Measurements from ENCODE around the gene SIM1.

The SIM1 gene

GRCh38 chr6:100451577-100451976 is 13.1 kb downstream of the SIM1 start:
- H3K4me1 ChIP-seq (ENCODE audit: insufficient read depth, low read length, severe bottlenecking) = no peaks in the 10 kb centered on the region
- H3K36me3 ChIP-seq (ENCODE audit: insufficient read depth, low read length) = no peaks in the 10 kb centered on the region
- H3F3A ChIP-seq (ENCODE audit: insufficient read depth, low read length) = no peaks in the 10 kb centered on the region
- no peaks in the 10 kb centered on the region for H3K79me2 ChIP-seq (ENCODE audit: insufficient read depth, low read length)
- H3K9me2 ChIP-seq (ENCODE audit: low read depth, low read length) = no peaks in the 10 kb centered on the region
- no peaks in the 10 kb centered on the region for H3K27me3 ChIP-seq (ENCODE audit: insufficient read depth, low read length)
- no peak overlapping the region for H3K4me2 ChIP-seq (ENCODE audit: low read length)
- no peak overlapping the region for H2AFZ ChIP-seq (ENCODE audit: low read length)
- no peak overlapping the region for H3K9ac ChIP-seq (ENCODE audit: low read length)
- H3K4me3 ChIP-seq (ENCODE audit: low read depth, low read length, poor library complexity, severe bottlenecking) = no peak overlapping the region
- peaks cover 2% of the 10 kb centered on the region; the same call in 1 of the 2 replicates for H3K9me3 ChIP-seq (ENCODE audit: low read length)
- H4K20me1 ChIP-seq (ENCODE audit: insufficient read depth, low read length) = no peaks in the 10 kb centered on the region
- no peak for TF ChIP-seq CTCF (IDR thresholded peaks at IDR 0.05; ENCODE audit: low read length)
- TF ChIP-seq EZH2 (IDR thresholded peaks at IDR 0.05; ENCODE audit: borderline replicate concordance, low read length) = no peak
- H3K27ac ChIP-seq (ENCODE audit: low read depth, low read length, poor library complexity, severe bottlenecking) = no peak overlapping the region

DNA sequence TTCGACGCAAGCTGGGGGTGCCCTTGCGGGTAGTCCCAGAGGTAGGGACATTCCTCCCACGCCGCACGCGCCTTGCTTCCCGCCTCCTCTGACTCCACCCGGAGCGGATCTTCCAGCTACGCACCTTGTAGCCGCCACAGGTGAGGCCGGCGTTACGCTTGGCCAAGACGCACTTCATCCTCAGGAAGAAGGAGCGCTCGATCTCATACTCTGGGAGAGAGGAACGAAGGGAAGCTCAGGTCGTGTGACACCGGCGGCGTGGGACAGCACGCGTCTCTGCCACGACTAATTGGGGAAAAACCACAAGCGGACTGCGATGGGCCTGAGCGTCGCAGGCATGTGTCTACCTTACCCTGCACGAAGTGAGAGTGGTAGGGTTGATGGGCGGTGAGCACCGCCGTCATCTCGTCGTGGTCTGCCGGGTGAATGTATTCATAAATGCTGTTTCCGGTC is 15.5 kb downstream of the SIM1 start:
- H4K20me1 ChIP-seq (ENCODE audit: insufficient read depth, low read length) = no peaks in the 10 kb centered on the region
- no peak overlapping the region for H3K9ac ChIP-seq (ENCODE audit: low read length)
- H3K27ac ChIP-seq (ENCODE audit: low read depth, low read length, poor library complexity, severe bottlenecking) = no peak overlapping the region
- H3K9me3 ChIP-seq (ENCODE audit: low read length) = no peaks in the 10 kb centered on the region
- H3K4me2 ChIP-seq (ENCODE audit: low read length) = no peak overlapping the region
- no peaks in the 10 kb centered on the region for H3K4me1 ChIP-seq (ENCODE audit: insufficient read depth, low read length, severe bottlenecking)
- H3K79me2 ChIP-seq (ENCODE audit: insufficient read depth, low read length) = no peaks in the 10 kb centered on the region
- H3K27me3 ChIP-seq (ENCODE audit: insufficient read depth, low read length) = no peaks in the 10 kb centered on the region
- H3K36me3 ChIP-seq (ENCODE audit: insufficient read depth, low read length) = no peaks in the 10 kb centered on the region
- no peak overlapping the region for H3K4me3 ChIP-seq (ENCODE audit: low read depth, low read length, poor library complexity, severe bottlenecking)
- TF ChIP-seq CTCF (IDR thresholded peaks at IDR 0.05; ENCODE audit: low read length) (no peak), EZH2 (IDR thresholded peaks at IDR 0.05; ENCODE audit: borderline replicate concordance, low read length) (no peak)
- no peak overlapping the region for H2AFZ ChIP-seq (ENCODE audit: low read length)
- H3F3A ChIP-seq (ENCODE audit: insufficient read depth, low read length) = no peaks in the 10 kb centered on the region
- no peaks in the 10 kb centered on the region for H3K9me2 ChIP-seq (ENCODE audit: low read depth, low read length)

DNA sequence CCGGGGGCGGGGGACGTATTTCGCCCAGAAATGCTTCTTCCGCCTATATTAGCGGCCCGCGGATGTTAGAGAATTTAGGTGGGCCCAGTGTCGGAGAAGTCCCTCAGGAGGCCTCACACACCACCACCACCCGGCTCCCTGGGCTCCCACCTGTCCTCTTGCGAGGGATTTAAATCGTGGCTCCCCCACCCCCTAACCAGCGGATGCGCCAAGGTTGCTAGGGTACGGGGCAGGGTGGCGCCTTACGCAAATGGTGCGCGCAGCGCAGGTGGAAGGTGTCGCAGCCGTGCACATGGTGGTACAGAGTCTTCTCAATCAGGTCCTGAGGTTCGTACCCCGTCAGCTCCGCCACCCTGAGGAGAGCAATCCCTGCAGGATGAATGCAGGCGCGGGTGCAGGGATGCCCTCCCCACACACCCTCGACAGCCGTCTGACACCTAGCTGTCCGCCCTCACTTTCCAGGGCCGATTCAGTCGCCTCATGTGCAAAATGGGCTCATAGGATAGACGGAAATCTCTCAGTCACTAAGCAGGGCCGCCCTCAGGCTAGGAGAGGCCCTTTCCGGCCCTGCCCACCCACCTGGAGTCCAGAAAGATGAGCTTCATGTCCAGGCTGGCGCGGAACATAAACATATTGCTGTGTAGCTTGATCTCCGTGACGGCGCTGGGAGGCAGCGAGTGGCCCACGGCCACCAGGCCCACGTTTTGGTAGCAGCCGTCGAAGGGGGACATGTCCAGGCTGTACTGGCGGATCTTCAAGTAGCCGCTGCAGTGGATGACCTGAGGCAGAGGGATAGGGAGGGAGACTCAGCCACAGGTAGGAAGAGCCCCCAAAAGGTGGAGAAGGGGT is 16.6 kb downstream of the SIM1 start:
- Histone ChIP-seq H3K4me2 (ENCODE audit: low read length) (no peak overlapping the region), H3K9ac (ENCODE audit: low read length) (no peak overlapping the region), H3K27me3 (ENCODE audit: insufficient read depth, low read length) (no peaks in the 10 kb centered on the region), H3K27ac (ENCODE audit: low read depth, low read length, poor library complexity, severe bottlenecking) (no peak overlapping the region), H2AFZ (ENCODE audit: low read length) (no peak overlapping the region), H3K4me3 (ENCODE audit: low read depth, low read length, poor library complexity, severe bottlenecking) (no peak overlapping the region), H3K36me3 (ENCODE audit: insufficient read depth, low read length) (no peaks in the 10 kb centered on the region), H3K79me2 (ENCODE audit: insufficient read depth, low read length) (no peaks in the 10 kb centered on the region), H3F3A (ENCODE audit: insufficient read depth, low read length) (no peaks in the 10 kb centered on the region), H3K9me2 (ENCODE audit: low read depth, low read length) (no peaks in the 10 kb centered on the region), H3K9me3 (ENCODE audit: low read length) (no peaks in the 10 kb centered on the region), H3K4me1 (ENCODE audit: insufficient read depth, low read length, severe bottlenecking) (no peaks in the 10 kb centered on the region), H4K20me1 (ENCODE audit: insufficient read depth, low read length) (no peaks in the 10 kb centered on the region)
- TF ChIP-seq CTCF (IDR thresholded peaks at IDR 0.05; ENCODE audit: low read length) (no peak), EZH2 (IDR thresholded peaks at IDR 0.05; ENCODE audit: borderline replicate concordance, low read length) (no peak)

All from OCI-LY1 (cell line).